Neuronal stem cell (in vitro differentiated cells): ENCODE results near the gene FKBP2.
A peak's percentile ranks its signal among the peaks of the same experiment; 100 is the strongest.

Experiments used
- DNase-seq: peaks from one replicate; pipeline ENCODE4 v3.0.0-alpha.2; 2013; ENCODE audit warnings: low spot score
- H2AFZ ChIP-seq: one replicate; pipeline ENCODE4 v1.6.1; 2013; ENCODE audit warnings: mild to moderate bottlenecking, low read length, inconsistent platforms
- H2AK5ac ChIP-seq: 2 replicates; pipeline ENCODE4 v1.6.1; 2013; ENCODE audit warnings: low read depth, mild to moderate bottlenecking, inconsistent platforms, low read length, moderate library complexity, mixed read lengths
- H2BK120ac ChIP-seq: 2 replicates; pipeline ENCODE4 v1.6.1; 2013; ENCODE audit warnings: low read depth, mild to moderate bottlenecking, inconsistent platforms, low read length, moderate library complexity, mixed read lengths
- H2BK12ac ChIP-seq: one replicate; pipeline ENCODE4 v1.6.1; 2013; ENCODE audit warnings: low read length, inconsistent platforms
- H2BK15ac ChIP-seq: 2 replicates; pipeline ENCODE4 v1.6.1; 2013; ENCODE audit warnings: mild to moderate bottlenecking, low read length, inconsistent platforms, mixed read lengths
- H2BK5ac ChIP-seq: one replicate; pipeline ENCODE4 v1.6.1; 2013; ENCODE audit warnings: inconsistent platforms, mild to moderate bottlenecking, low read length, moderate library complexity
- H3K14ac ChIP-seq: one replicate; pipeline ENCODE4 v1.6.1; 2013; ENCODE audit warnings: low read length, inconsistent platforms
- H3K18ac ChIP-seq: 2 replicates; pipeline ENCODE4 v1.6.1; 2013; ENCODE audit warnings: low read length, inconsistent platforms
- H3K23ac ChIP-seq: 2 replicates; pipeline ENCODE4 v1.6.1; 2013; ENCODE audit warnings: low read depth, mild to moderate bottlenecking, mixed read lengths, low read length, inconsistent platforms; ENCODE audit not compliant: poor library complexity
- H3K27ac ChIP-seq: replicated peaks from 3 replicates; pipeline ENCODE4 v1.5.1; 2013; ENCODE audit warnings: low read length, inconsistent platforms
- H3K27me3 ChIP-seq, 3 experiments: 2 replicates each; pipeline ENCODE4 v1.6.1; 2013; ENCODE audit warnings: low read length in 3 of 3, mild to moderate bottlenecking in 2 of 3, inconsistent platforms in 1 of 3, low read depth in 1 of 3, mixed read lengths in 1 of 3, moderate library complexity in 1 of 3; ENCODE audit not compliant: control insufficient read depth in 3 of 3, insufficient read depth in 3 of 3
- H3K36me3 ChIP-seq, 2 donors: replicated peaks in 1 of 2; 2 replicates each; pipeline ENCODE4 v1.6.1; 2013; ENCODE audit warnings: low read length in 2 of 2; ENCODE audit not compliant: control insufficient read depth in 2 of 2, insufficient read depth in 2 of 2
- H3K4ac ChIP-seq: 2 replicates; pipeline ENCODE4 v1.6.1; 2013; ENCODE audit warnings: inconsistent platforms, mild to moderate bottlenecking, low read length, moderate library complexity
- H3K4me1 ChIP-seq, 2 donors: 1 replicate in 1 of 2; 2 replicates in 1 of 2; pipeline ENCODE4 v1.6.1; 2013; ENCODE audit warnings: low read length in 2 of 2, low read depth in 1 of 2; ENCODE audit not compliant: control insufficient read depth in 2 of 2, insufficient read depth in 1 of 2
- H3K4me2 ChIP-seq: one replicate; pipeline ENCODE4 v1.6.1; 2013; ENCODE audit warnings: mild to moderate bottlenecking, low read length, inconsistent platforms; ENCODE audit not compliant: insufficient read depth, poor library complexity, severe bottlenecking
- H3K4me3 ChIP-seq, 2 donors: 2 replicates each; pipeline ENCODE4 v1.5.1; 2013; ENCODE audit warnings: low read length in 2 of 2, mild to moderate bottlenecking in 2 of 2, inconsistent platforms in 1 of 2, moderate library complexity in 1 of 2
- H3K79me1 ChIP-seq: one replicate; pipeline ENCODE4 v1.6.1; 2013; ENCODE audit warnings: low read depth, mild to moderate bottlenecking, inconsistent platforms, low read length, moderate library complexity
- H3K9ac ChIP-seq: one replicate; pipeline ENCODE4 v1.6.1; 2013; ENCODE audit warnings: mild to moderate bottlenecking, low read depth, low read length, inconsistent platforms; ENCODE audit not compliant: poor library complexity
- H3K9me3 ChIP-seq, 2 donors: replicated peaks in 1 of 2; 2 replicates each; pipeline versions ENCODE3 to v1.6.1; 2013; ENCODE audit warnings: low read length in 2 of 2, mild to moderate bottlenecking in 2 of 2, inconsistent platforms in 1 of 2, low read depth in 1 of 2, mixed read lengths in 1 of 2, moderate library complexity in 1 of 2; ENCODE audit not compliant: control insufficient read depth in 2 of 2, insufficient read depth in 1 of 2
- H4K8ac ChIP-seq: one replicate; pipeline ENCODE4 v1.6.1; 2013; ENCODE audit warnings: low read depth, mild to moderate bottlenecking, inconsistent platforms, low read length, moderate library complexity
- H4K91ac ChIP-seq: one replicate; pipeline ENCODE4 v1.6.1; 2013; ENCODE audit warnings: low read length, low read depth, mild to moderate bottlenecking, inconsistent platforms; ENCODE audit not compliant: poor library complexity
- WGBS, 2 donors: extraction: QIAGEN DNeasy Blood & Tissue Kit; methylation state at CpG; one replicate each; pipeline ENCODE4 v1.1.7; 2013; ENCODE audit warnings: missing lambda C conversion rate in 2 of 2, mixed read lengths in 1 of 2; ENCODE audit not compliant: insufficient read length in 2 of 2, insufficient replicate concordance in 1 of 2; ENCODE audit errors: extremely low coverage in 2 of 2; 5-methylcytosine and 5-hydroxymethylcytosine counted together

FKBP2 gene

GRCh38 chr11:64211181-64211872, 29.6 kb upstream of the FKBP2 start:
- Histone ChIP-seq H2BK12ac (no peak overlapping the region), H3K36me3 (peaks cover 9 to 16% of the 10 kb centered on the region in 2 donors), H3K9ac (no peak overlapping the region), H3K27ac (no peak overlapping the region), H3K23ac (no peak overlapping the region), H3K79me1 (peaks cover 2% of the 10 kb centered on the region), H2BK5ac (no peak overlapping the region), H3K4ac (no peak overlapping the region), H4K91ac (no peak overlapping the region), H3K4me2 (no peak overlapping the region), H2AFZ (no peak overlapping the region), H3K27me3 (no peaks in the 10 kb centered on the region), H3K18ac (no peak overlapping the region), H2BK15ac (no peak overlapping the region), H3K9me3 (peaks cover 0 to 1% of the 10 kb centered on the region in 2 donors), H2BK120ac (no peak overlapping the region), H3K4me1 (peaks cover 0 to 11% of the 10 kb centered on the region in 2 donors), H3K14ac (no peak overlapping the region), H4K8ac (no peak overlapping the region), H3K4me3 (no peak overlapping the region), H2AK5ac (no peak overlapping the region)
- DNase-seq, result no peak
- WGBS, 2 donors, result no CpG with 5 or more reads among the region's 30 CpGs

GRCh38 chr11:64216879-64217278, 24.0 kb upstream of the FKBP2 start:
- no peak for DNase-seq

GRCh38 chr11:64218628-64219353, 22.1 kb upstream of the FKBP2 start:
- no peak overlapping the region for H3K4me3 ChIP-seq
- H3K18ac ChIP-seq, result peak overlapping the region; percentile 2
- DNase-seq, result no peak
- H3K79me1 ChIP-seq, result peaks cover 4% of the 10 kb centered on the region
- H2BK120ac ChIP-seq, result no peak overlapping the region
- H4K8ac ChIP-seq, result no peak overlapping the region
- peaks cover 8 to 19% of the 10 kb centered on the region in 2 donors for H3K36me3 ChIP-seq
- H2BK5ac ChIP-seq, result no peak overlapping the region
- H3K27ac ChIP-seq, result no peak overlapping the region
- H2AK5ac ChIP-seq, result no peak overlapping the region
- no CpG with 5 or more reads among the region's 11 CpGs for WGBS, 2 donors
- H2BK12ac ChIP-seq, result no peak overlapping the region
- H3K4me1 ChIP-seq, result no peaks in the 10 kb centered on the region
- H3K9me3 ChIP-seq, result no peaks in the 10 kb centered on the region
- H3K14ac ChIP-seq, result no peak overlapping the region
- H4K91ac ChIP-seq, result no peak overlapping the region
- no peak overlapping the region for H3K4ac ChIP-seq
- H3K27me3 ChIP-seq, result no peaks in the 10 kb centered on the region
- no peak overlapping the region for H2BK15ac ChIP-seq
- peak overlapping the region; percentile 9 for H3K9ac ChIP-seq
- H2AFZ ChIP-seq, result no peak overlapping the region
- no peak overlapping the region for H3K4me2 ChIP-seq
- H3K23ac ChIP-seq, result peak overlapping the region; percentile 60

More at GRCh38 chr11:64216879-64217278, 24.0 kb upstream of the FKBP2 start:
- H3K4me3 ChIP-seq, result no peak overlapping the region
- H3K23ac ChIP-seq, result no peak overlapping the region
- H2BK15ac ChIP-seq, result no peak overlapping the region
- no CpG with 5 or more reads among the region's 6 CpGs for WGBS, 2 donors
- no peaks in the 10 kb centered on the region for H3K9me3 ChIP-seq
- no peaks in the 10 kb centered on the region for H3K27me3 ChIP-seq
- no peak overlapping the region for H3K18ac ChIP-seq
- no peak overlapping the region for H3K14ac ChIP-seq
- H3K27ac ChIP-seq, result no peak overlapping the region
- H2BK12ac ChIP-seq, result no peak overlapping the region
- peak overlapping the region; percentile 24 for H2BK5ac ChIP-seq
- peaks cover 2% of the 10 kb centered on the region for H3K79me1 ChIP-seq
- H3K4me2 ChIP-seq, result no peak overlapping the region
- H2AFZ ChIP-seq, result no peak overlapping the region
- peak overlapping the region; percentile 76 for H3K4ac ChIP-seq
- H3K36me3 ChIP-seq, result peaks cover 4 to 7% of the 10 kb centered on the region in 2 donors
- no peaks in the 10 kb centered on the region for H3K4me1 ChIP-seq
- H4K91ac ChIP-seq, result no peak overlapping the region
- H3K9ac ChIP-seq, result no peak overlapping the region
- H2AK5ac ChIP-seq, result no peak overlapping the region
- H4K8ac ChIP-seq, result no peak overlapping the region
- H2BK120ac ChIP-seq, result no peak overlapping the region

GRCh38 chr11:64219354-64219684, 21.6 kb upstream of the FKBP2 start:
- no peaks in the 10 kb centered on the region for H3K9me3 ChIP-seq
- no peak overlapping the region for H4K91ac ChIP-seq
- no peak for DNase-seq
- no peak overlapping the region for H3K4ac ChIP-seq
- H3K23ac ChIP-seq, result peak overlapping the region; percentile 60
- no peak overlapping the region for H2BK5ac ChIP-seq
- H3K9ac ChIP-seq, result peak overlapping the region; percentile 9
- no peak overlapping the region for H2BK120ac ChIP-seq
- H3K14ac ChIP-seq, result no peak overlapping the region
- H3K4me2 ChIP-seq, result no peak overlapping the region
- no peak overlapping the region for H2AK5ac ChIP-seq
- H3K4me1 ChIP-seq, result no peaks in the 10 kb centered on the region
- no peak overlapping the region for H2AFZ ChIP-seq
- H3K36me3 ChIP-seq, result peaks cover 10 to 24% of the 10 kb centered on the region in 2 donors
- no peak overlapping the region for H3K4me3 ChIP-seq
- H3K18ac ChIP-seq, result peak overlapping the region; percentile 2
- H4K8ac ChIP-seq, result peak overlapping the region; percentile 65
- no peak overlapping the region for H2BK12ac ChIP-seq
- H3K27ac ChIP-seq, result no peak overlapping the region
- no CpG with 5 or more reads among the region's 7 CpGs for WGBS, 2 donors
- H2BK15ac ChIP-seq, result no peak overlapping the region
- H3K27me3 ChIP-seq, result no peaks in the 10 kb centered on the region
- H3K79me1 ChIP-seq, result peaks cover 4% of the 10 kb centered on the region
